ENCODE data around the gene TBC1D17. TPM values are rescaled to one million over a fixed set of nuclear protein-coding genes. Genes with fewer than 3 reads are reported as not detected.

The TBC1D17 gene
- total RNA-seq, 4 donors from 2014 or later = 47.7 to 56.5 (median 49.0) TPM

- 92 to 96% methylated on average over 9 of the region's 9 CpGs for WGBS, 2 donors
- no peaks in the 10 kb centered on the region for H3K27me3 ChIP-seq
- no peak for TF ChIP-seq EP300 (IDR thresholded peaks at IDR 0.05)
- TF ChIP-seq POLR2A (IDR thresholded peaks at IDR 0.05) = no peak
- TF ChIP-seq CTCF (IDR thresholded peaks at IDR 0.05) = no peak
- no peaks in the 10 kb centered on the region for H3K4me1 ChIP-seq
- no peak for DNase-seq (ENCODE audit: low spot score in 2 of 2)
- H3K4me3 ChIP-seq = no peak overlapping the region
- peaks cover 0 to 98% (median 23%) of the 10 kb centered on the region in 3 donors for H3K36me3 ChIP-seq
- H3K27ac ChIP-seq = no peak overlapping the region
- H3K9me3 ChIP-seq = no peaks in the 10 kb centered on the region
These were observed 40.1 kb upstream of the TBC1D17 start for GRCh38 chr19:49837425-49837824.

- H3K27ac ChIP-seq = no peak overlapping the region
- 90 to 91% methylated on average over 18 of the region's 18 CpGs for WGBS, 2 donors
- DNase-seq (ENCODE audit: low spot score in 2 of 2) = no peak
- H3K4me3 ChIP-seq = no peak overlapping the region
- TF ChIP-seq POLR2A (IDR thresholded peaks at IDR 0.05) (no peak), CTCF (IDR thresholded peaks at IDR 0.05) (no peak), EP300 (IDR thresholded peaks at IDR 0.05) (no peak)
- H3K4me1 ChIP-seq = no peaks in the 10 kb centered on the region
- H3K27me3 ChIP-seq = no peaks in the 10 kb centered on the region
- peaks cover 0 to 82% (median 20%) of the 10 kb centered on the region in 3 donors for H3K36me3 ChIP-seq
- H3K9me3 ChIP-seq = no peaks in the 10 kb centered on the region
These were observed 38.5 kb upstream of the TBC1D17 start for GRCh38 chr19:49838885-49839588.

- H3K27ac ChIP-seq = no peak overlapping the region
- TF ChIP-seq EP300 (IDR thresholded peaks at IDR 0.05) = no peak
- TF ChIP-seq POLR2A (IDR thresholded peaks at IDR 0.05) = no peak
- no peak for TF ChIP-seq CTCF (IDR thresholded peaks at IDR 0.05)
- 91 to 95% methylated on average over 11 of the region's 11 CpGs for WGBS, 2 donors
These were observed 37.8 kb upstream of the TBC1D17 start for GRCh38 chr19:49839713-49840112.

GRCh38 chr19:49840321-49840720 is 37.2 kb upstream of the TBC1D17 start:
- no peaks in the 10 kb centered on the region for H3K4me1 ChIP-seq
- DNase-seq (ENCODE audit: low spot score in 2 of 2) = no peak
- no peaks in the 10 kb centered on the region for H3K27me3 ChIP-seq
- no peak overlapping the region for H3K27ac ChIP-seq
- no peaks in the 10 kb centered on the region for H3K9me3 ChIP-seq
- no peak for TF ChIP-seq CTCF (IDR thresholded peaks at IDR 0.05)
- TF ChIP-seq EP300 (IDR thresholded peaks at IDR 0.05) = no peak
- no peak for TF ChIP-seq POLR2A (IDR thresholded peaks at IDR 0.05)
- H3K4me3 ChIP-seq = no peak overlapping the region
- 81 to 86% methylated on average over 11 of the region's 11 CpGs for WGBS, 2 donors
- peaks cover 0 to 69% (median 11%) of the 10 kb centered on the region in 3 donors for H3K36me3 ChIP-seq

More at GRCh38 chr19:49839713-49840112, 37.8 kb upstream of the TBC1D17 start:
- no peaks in the 10 kb centered on the region for H3K4me1 ChIP-seq
- no peak for DNase-seq (ENCODE audit: low spot score in 2 of 2)
- H3K27me3 ChIP-seq = no peaks in the 10 kb centered on the region
- H3K4me3 ChIP-seq = no peak overlapping the region
- H3K9me3 ChIP-seq = no peaks in the 10 kb centered on the region
- H3K36me3 ChIP-seq = peaks cover 0 to 75% (median 17%) of the 10 kb centered on the region in 3 donors

GRCh38 chr19:49840736-49841249 is 36.7 kb upstream of the TBC1D17 start:
- Histone ChIP-seq H3K4me3 (no peak overlapping the region), H3K9me3 (no peaks in the 10 kb centered on the region), H3K4me1 (no peaks in the 10 kb centered on the region), H3K36me3 (peaks cover 0 to 64% (median 6%) of the 10 kb centered on the region in 3 donors), H3K27ac (no peak overlapping the region), H3K27me3 (no peaks in the 10 kb centered on the region)
- TF ChIP-seq EP300 (IDR thresholded peaks at IDR 0.05) = no peak
- no peak for TF ChIP-seq POLR2A (IDR thresholded peaks at IDR 0.05)
- TF ChIP-seq CTCF (IDR thresholded peaks at IDR 0.05) = no peak
- no peak for DNase-seq (ENCODE audit: low spot score in 2 of 2)
- 84 to 88% methylated on average over 17 of the region's 17 CpGs for WGBS, 2 donors
